GM21529 (cell line): Measurements from ENCODE around the gene SLC15A2.
A peak's percentile ranks its signal among the peaks of the same experiment; 100 is the strongest.

ENCODE experiments used
- ATAC-seq: cut with Tn5 transposase; IDR thresholded peaks from one replicate; pipeline ENCODE4 v1.9.1; 2021; ENCODE audit not compliant: unreplicated experiment

SLC15A2 gene

DNA sequence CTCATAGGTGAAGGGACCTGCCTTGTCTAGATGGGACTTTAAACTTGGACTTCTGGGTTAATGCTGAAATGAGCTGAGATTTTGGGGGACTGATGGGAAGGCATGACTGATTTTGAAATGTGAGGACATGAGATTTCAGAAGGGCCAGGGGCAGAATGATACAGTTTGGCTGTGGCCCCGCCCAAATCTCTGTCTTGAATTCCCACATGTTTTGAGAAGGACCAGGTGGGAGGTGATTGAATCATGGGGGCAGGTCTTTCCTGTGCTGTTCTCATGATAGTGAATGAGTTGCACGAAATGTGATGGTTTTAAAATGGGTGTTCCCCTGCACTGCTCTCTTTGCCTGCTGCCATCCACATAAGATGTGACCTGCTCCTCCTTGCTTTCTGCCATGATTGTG, 85.0 kb downstream of the SLC15A2 start:
- no peak for ATAC-seq

DNA sequence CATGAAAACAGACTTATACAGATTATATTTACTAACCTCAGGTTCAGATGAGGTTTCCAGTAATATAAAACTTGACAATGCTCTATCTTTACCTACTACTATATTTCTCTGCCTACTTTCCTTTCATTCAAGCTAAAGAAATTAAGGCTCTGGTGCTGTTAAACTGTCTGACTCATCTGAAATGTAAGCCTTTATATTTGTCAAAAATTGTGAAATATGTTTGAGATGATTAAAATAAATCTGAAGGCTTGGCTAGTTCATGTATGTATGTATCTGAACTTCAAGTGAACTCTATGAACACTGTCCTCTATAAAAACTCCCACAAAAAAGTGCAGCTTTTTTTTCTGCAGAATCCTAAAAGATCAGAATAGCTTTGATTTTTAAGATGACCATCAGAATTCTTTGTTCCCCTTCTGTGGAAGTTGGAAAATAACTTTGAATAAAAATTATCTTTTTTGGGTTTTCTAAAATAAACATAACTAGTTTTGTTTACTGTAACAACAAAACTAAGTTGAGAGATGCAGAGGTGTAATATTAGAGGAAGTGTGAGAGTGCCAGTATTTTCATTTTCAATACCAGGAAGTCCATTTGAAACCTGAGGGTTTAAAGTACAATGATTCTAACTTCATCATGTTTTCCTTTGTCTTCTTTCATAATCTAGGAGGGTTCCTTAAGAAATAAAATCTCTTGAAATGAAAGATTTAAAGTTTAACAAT, 85.7 kb downstream of the SLC15A2 start:
- peak; percentile 81 for ATAC-seq

DNA sequence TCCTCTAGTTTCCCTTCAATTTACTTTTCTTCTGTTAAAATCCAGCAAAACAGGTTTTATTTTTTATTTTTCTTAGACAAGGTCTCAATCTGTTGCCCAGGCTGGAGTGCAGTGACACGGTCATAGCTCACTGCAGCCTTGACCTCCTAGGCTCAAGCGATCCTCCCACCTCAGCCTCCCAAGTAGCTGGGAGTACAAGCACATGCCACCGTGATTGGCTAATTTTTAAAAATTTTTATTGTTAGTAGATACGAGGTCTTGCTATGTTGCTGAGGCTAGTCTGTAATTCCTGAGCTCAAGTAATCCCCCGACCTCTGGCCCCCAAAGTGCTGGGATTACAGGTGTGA, 86.2 kb downstream of the SLC15A2 start:
- peak; percentile 32 for ATAC-seq

DNA sequence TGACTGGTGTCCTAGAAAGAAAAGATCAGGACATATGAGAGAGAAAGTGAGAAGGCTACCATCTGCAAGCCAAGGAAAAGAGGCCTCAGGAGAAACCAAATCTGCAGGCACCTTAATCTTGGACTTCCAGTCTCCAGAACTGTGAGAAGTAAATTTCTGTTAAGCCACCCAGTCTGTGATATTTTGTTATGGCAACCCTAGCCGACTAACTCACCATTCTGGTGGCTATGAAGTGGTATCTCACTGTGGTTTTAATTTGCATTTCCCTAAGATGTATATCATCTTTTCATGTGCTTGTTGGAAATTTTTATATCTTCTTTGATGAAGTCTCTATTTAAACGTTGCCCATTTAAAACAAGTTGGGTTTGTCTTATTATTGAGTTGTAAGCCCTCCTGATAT, 87.3 kb downstream of the SLC15A2 start:
- no peak for ATAC-seq

DNA sequence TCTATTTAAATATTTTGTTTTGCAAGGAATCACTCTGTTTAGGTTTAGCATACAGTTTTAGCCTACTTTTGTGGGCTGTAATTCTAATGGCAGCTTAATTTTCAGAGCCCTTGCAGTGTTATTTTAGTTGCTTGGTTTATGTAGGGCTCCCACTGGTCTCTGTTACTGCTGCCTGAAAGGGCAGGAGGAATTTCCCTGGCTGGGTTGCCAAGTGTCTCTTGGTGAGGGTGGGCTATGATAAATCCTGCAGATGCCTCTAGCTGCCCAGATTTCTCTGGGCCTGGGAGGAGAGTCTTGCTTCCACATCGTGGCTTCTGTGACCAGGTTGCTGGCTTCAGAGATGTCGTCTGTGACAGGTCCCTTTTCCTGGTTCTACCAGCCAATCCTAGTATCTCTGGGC, 91.6 kb downstream of the SLC15A2 start:
- no peak for ATAC-seq

DNA sequence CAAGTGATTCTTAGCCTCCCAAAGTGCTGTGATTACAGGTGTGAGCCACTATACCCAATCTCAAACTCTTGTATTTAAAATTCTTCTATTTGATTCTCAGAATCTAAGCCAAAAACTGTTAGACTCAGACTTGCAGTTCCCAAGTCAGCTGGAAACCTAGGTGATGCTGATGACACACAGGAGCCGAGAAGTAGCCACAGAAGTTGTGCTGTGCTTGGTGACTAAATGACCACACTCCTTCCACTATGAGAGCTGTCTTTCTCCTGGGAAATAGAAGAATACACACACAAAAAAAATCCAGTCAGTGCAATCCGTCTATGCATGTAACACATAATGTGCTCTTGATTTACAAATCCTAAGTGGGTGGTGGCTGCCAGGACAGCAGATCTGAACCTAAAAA, 93.9 kb downstream of the SLC15A2 start:
- no peak for ATAC-seq

DNA sequence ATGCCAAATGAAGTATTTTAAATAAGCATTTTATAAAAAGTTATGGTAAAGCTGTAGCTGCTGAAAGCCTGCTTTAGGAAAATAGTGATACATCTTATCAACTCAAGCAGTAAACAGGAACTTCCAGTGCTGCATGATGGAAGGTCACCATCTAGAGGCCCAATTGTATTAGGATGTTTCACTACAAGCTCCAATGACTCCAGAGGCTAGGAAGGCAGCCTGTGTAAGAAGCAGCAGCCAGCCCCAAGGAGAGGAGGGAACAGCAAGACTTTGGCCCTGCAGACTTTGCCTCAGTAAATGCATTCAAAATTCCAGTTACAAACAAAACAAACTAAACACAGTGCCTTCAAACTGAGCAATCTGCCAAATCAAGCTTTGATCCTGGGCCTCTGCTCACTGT, 95.7 kb downstream of the SLC15A2 start:
- ATAC-seq: no peak

DNA sequence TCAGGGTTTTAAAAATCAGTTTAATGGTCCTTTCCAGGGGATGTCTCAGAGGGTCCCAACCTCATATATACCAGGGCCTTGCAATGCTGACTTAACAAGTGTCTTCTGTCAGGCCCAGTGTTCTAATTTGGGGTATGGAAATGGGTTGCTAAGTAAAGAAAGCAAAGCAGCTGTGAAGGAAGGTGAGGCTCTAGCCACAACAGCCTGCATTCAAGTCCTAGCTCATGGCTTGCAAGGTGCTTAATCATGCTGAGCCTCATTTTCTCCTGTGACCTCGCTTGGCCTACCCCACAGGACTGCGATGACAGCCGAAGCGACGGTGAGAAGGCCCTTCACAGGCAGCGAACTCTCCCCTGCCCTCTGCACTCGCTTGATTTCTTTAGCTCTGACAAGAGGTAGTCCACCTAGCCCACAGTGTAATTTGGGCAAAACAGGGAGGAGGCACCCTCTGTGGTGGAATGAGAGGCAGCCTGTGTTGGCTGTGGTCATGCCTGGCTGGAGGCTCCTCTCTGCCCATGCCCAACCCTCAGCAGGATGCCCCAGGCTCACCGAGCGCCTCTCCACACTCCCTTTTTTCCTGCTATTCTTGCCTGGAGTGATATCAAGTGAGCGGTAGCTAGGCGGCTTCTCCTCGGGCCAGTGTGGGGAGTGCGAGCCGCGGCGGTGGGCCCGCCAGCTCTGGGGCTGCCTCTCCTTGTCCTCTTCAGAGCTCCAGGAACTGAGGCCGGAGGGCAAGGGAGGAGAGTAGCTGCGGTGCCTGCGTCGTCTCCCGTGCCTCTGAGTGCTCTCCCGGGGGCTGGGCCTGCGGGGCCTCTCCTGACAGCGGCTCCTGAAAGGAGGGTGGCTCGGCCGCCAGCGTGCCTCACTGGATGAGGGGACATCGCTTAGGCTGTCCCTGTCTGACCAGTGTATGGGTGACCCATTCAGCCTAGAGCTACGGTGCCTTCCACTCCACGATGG, 98.7 kb downstream of the SLC15A2 start:
- ATAC-seq: peak; percentile 76
